HCT116 (cell line): ENCODE results near the gene ARL6IP4.

Source experiments
- CTCF ChIP-seq, 3 experiments: fragments of 200-600 bp in 1 of 3; sonication (generic) in 1 of 3; IDR thresholded peaks in 2 of 3; conservative IDR thresholded peaks in 1 of 3; 2 replicates each; pipeline ENCODE4 v1.5.1; 2012 to 2017; ENCODE audit warnings: low read depth in 2 of 3, low read length in 2 of 3, antibody characterized with exemption in 1 of 3, borderline replicate concordance in 1 of 3, control low read depth in 1 of 3, mild to moderate bottlenecking in 1 of 3, mixed read lengths in 1 of 3, mixed run types in 1 of 3, moderate library complexity in 1 of 3; ENCODE audit not compliant: insufficient read depth in 1 of 3
- EZH2phosphoT487 ChIP-seq: fragments of 200-600 bp; IDR thresholded peaks from 2 replicates; pipeline ENCODE4 v1.6.1; 2018; ENCODE audit warnings: antibody characterized with exemption, borderline replicate concordance
- POLR2AphosphoS5 ChIP-seq: IDR thresholded peaks from 2 replicates; pipeline ENCODE4 v1.6.1; 2011; ENCODE audit warnings: mild to moderate bottlenecking, low read depth, low read length, moderate library complexity

GRCh38 chr12:123026094-123026853, 45.8 kb downstream of the ARL6IP4 start:
- TF ChIP-seq CTCF (IDR thresholded peaks at IDR 0.05 in 2 of 3, conservative IDR thresholded peaks at IDR 0.05 in 1 of 3; ENCODE audit: borderline replicate concordance in 1 of 3, insufficient read depth in 1 of 3, low read depth in 2 of 3, low read length in 2 of 3) (no peak), POLR2AphosphoS5 (no peak), EZH2phosphoT487 (no peak)
